ENCODE results near the gene GKN1.

- TF ChIP-seq CTCF (IDR thresholded peaks at IDR 0.05) (no peak), POLR2A (IDR thresholded peaks at IDR 0.05) (no peak)
Measured at GRCh38 chr2:68926796-68927195, 47.6 kb upstream of the GKN1 start.
